Mesodermal cell (in vitro differentiated cells): Measurements from ENCODE around the gene FAM149A.

Source experiments
- H3K27ac ChIP-seq: 2 replicates; pipeline ENCODE4 v1.7.0; 2013; ENCODE audit warnings: mild to moderate bottlenecking, low read depth, low read length, moderate library complexity; ENCODE audit not compliant: severe bottlenecking
- H3K36me3 ChIP-seq: 2 replicates; pipeline ENCODE4 v1.7.1; 2013; ENCODE audit warnings: mild to moderate bottlenecking, low read length, moderate library complexity; ENCODE audit not compliant: control insufficient read depth, insufficient read depth
- H3K4me1 ChIP-seq: one replicate; pipeline ENCODE4 v1.7.1; 2013; ENCODE audit warnings: mild to moderate bottlenecking, low read length; ENCODE audit not compliant: insufficient read depth, control insufficient read depth, poor library complexity, severe bottlenecking
- H3K4me3 ChIP-seq: 2 replicates; pipeline ENCODE4 v1.7.0; 2013; ENCODE audit warnings: low read length, control low read depth, mild to moderate bottlenecking; ENCODE audit not compliant: insufficient read depth, poor library complexity, severe bottlenecking; ENCODE audit errors: extremely low read depth
- H3K9me3 ChIP-seq: 2 replicates; pipeline ENCODE4 v1.7.1; 2013; ENCODE audit warnings: mild to moderate bottlenecking, low read length, moderate library complexity; ENCODE audit not compliant: control insufficient read depth
- WGBS, 2 experiments: methylation state at CpG; one replicate each; pipeline ENCODE4 v1.1.5; 2013; ENCODE audit warnings: missing lambda C conversion rate in 2 of 2; ENCODE audit not compliant: insufficient coverage in 2 of 2; 5-methylcytosine and 5-hydroxymethylcytosine counted together

FAM149A gene

DNA sequence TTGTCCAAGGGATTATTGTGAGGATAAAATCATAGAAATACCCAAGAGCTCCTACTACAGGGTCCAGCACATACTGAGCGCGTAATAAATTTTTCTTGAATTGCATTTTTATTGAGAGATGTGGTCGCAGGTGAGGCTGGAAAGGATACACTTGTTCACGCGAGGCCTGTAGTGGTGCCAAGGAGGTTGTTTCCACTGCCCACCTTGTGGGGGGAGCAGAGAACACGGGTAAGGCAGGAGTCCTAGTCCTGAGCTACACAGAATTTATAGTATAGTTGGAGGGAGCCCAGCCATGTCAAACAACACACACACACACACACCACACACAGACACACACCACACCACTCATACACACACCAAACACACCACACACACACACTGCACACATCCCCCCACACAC lies 55.1 kb downstream of the FAM149A start:
- H3K4me3 ChIP-seq, result no peak overlapping the region
- peaks cover 6% of the 10 kb centered on the region for H3K4me1 ChIP-seq
- H3K9me3 ChIP-seq, result no peaks in the 10 kb centered on the region
- no peak overlapping the region for H3K27ac ChIP-seq
- 93% methylated on average over 3 of the region's 6 CpGs; no CpG with 5 or more reads in 1 of the 2 experiments for WGBS, 2 experiments
- H3K36me3 ChIP-seq, result no peaks in the 10 kb centered on the region

DNA sequence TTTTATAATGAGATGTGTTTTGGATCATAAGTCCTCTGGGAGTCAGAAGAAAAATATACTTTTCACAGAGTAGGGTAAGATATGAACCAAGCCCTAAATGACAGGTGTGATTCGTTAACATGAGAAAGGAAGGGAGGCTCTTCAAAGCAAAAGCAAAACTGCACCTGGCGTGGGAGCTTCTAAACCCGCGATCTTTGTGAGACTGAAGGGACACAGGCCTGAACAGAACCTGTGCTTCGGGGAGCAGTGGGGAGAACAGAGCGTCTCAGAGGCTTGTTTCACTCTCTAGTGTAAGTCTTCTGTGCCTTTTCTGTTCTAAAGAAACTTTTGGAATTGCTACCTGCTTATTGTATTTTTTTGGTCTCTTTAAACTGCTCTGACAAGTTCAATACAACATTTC lies 56.6 kb downstream of the FAM149A start:
- H3K27ac ChIP-seq, result no peak overlapping the region
- H3K9me3 ChIP-seq, result no peaks in the 10 kb centered on the region
- 79 to 87% methylated on average over 6 of the region's 6 CpGs for WGBS, 2 experiments
- H3K36me3 ChIP-seq, result no peaks in the 10 kb centered on the region
- peaks cover 6% of the 10 kb centered on the region for H3K4me1 ChIP-seq
- H3K4me3 ChIP-seq, result no peak overlapping the region

DNA sequence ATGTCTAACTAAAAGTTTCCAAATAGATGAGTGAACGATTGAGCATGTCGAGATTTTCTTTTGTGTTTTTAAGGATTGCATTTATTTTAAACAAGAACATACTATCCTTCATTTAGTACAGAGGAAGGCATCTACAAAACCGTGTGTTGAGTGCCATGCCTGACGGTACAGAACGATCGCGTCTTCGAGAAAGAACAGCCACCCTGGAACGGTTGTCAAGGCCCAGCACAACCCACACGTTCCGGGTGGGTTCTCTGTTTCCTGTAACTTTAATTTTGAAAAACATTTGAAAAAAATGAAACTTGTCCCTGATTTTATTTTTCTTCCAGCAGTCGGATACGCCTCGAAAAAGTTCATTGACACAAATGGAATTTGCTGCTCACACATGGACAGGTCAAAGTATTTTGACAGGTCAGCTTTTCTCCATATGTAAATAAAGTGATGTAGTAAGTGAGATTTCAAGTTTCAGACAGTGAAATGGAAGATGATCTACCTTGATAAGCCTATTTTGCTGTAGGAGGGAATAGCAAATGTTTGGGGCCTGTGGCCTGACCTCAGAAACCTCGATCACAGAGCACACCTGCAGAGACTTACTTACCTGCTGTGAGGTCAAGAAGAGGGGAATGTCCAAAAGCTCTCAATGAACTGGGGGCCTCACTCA lies 62.5 kb downstream of the FAM149A start:
- H3K36me3 ChIP-seq, result no peaks in the 10 kb centered on the region
- H3K27ac ChIP-seq, result no peak overlapping the region
- H3K4me1 ChIP-seq, result peaks cover 6% of the 10 kb centered on the region
- WGBS, 2 experiments, result 94 to 96% methylated on average over 11 to 12 of the region's 15 CpGs
- H3K4me3 ChIP-seq, result no peak overlapping the region
- H3K9me3 ChIP-seq, result no peaks in the 10 kb centered on the region

DNA sequence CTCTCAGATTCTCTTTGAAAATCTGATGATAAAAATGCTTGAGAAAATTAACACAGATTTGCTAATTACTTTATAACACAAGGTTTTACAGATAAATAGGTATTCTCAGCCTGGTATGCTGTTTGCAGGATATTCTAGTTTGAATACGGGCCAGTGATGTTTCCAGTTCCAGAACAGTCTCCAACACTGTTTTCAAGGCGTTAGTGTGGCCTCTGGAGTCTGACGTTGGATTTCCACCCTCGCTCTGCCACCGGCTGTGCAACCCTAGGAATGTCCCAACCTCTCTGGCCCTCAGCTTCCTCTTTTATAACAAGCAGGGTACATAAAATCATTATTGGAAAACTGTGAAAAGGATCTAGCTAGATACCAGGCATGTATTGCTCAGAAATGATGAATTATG lies 63.1 kb downstream of the FAM149A start:
- Histone ChIP-seq H3K27ac (no peak overlapping the region), H3K4me1 (peaks cover 6% of the 10 kb centered on the region), H3K9me3 (no peaks in the 10 kb centered on the region), H3K4me3 (no peak overlapping the region), H3K36me3 (no peaks in the 10 kb centered on the region)
- 70 to 93% methylated on average over 2 to 4 of the region's 5 CpGs for WGBS, 2 experiments

DNA sequence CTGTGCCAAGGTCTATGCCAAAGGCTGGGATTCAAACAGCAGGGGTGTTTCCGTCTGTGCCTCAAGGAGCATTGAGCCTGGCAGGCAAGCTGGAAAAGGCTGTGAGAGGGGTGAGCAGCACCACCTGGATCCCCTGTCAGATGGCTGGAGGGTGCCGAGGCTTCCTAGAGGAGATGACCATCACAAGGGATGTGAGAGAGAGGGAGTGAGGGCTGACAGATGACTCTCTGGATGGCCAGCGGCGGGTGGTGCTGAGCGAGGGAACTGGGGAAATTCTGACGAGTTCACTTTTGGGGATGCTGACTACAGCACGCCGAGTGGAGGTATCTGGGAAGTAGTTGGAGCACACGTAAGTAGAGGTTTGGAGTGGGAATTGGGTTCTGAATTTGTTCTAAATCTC lies 64.2 kb downstream of the FAM149A start:
- Histone ChIP-seq H3K4me3 (no peak overlapping the region), H3K36me3 (no peaks in the 10 kb centered on the region), H3K27ac (no peak overlapping the region), H3K9me3 (no peaks in the 10 kb centered on the region), H3K4me1 (peaks cover 5% of the 10 kb centered on the region)
- WGBS, 2 experiments, result 89 to 95% methylated on average over 1 to 7 of the region's 9 CpGs

DNA sequence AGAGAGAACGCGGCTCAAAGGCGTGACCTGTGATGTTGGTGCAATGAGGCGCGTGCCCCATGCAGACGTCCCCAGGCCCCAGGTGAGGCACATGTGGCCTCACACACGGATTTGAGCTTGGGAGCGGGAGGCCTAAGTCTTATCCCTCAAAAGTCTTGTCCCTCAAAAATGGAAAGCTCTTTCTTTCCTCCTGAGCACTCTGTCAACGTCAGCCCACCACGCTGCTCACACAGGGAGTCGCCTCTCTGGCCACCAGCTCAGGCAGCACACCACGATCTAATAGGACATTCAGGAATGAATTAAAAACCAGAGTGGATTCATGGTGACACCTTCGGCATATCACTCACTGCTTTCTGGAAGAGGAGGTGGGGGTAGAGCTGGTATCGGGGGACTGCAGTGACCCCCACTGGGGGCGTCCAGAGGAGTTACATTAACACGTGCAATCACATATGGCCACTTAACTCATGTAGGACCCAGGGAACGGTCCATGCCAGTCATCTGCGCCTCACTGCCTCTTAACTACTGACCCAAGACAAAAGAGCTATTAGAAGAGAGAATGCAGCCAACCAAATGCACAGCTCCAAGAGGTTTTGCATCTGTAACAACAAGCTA lies 64.9 kb downstream of the FAM149A start:
- no peaks in the 10 kb centered on the region for H3K9me3 ChIP-seq
- no peaks in the 10 kb centered on the region for H3K36me3 ChIP-seq
- 91 to 93% methylated on average over 18 of the region's 18 CpGs for WGBS, 2 experiments
- H3K27ac ChIP-seq, result no peak overlapping the region
- no peak overlapping the region for H3K4me3 ChIP-seq
- H3K4me1 ChIP-seq, result no peaks in the 10 kb centered on the region

DNA sequence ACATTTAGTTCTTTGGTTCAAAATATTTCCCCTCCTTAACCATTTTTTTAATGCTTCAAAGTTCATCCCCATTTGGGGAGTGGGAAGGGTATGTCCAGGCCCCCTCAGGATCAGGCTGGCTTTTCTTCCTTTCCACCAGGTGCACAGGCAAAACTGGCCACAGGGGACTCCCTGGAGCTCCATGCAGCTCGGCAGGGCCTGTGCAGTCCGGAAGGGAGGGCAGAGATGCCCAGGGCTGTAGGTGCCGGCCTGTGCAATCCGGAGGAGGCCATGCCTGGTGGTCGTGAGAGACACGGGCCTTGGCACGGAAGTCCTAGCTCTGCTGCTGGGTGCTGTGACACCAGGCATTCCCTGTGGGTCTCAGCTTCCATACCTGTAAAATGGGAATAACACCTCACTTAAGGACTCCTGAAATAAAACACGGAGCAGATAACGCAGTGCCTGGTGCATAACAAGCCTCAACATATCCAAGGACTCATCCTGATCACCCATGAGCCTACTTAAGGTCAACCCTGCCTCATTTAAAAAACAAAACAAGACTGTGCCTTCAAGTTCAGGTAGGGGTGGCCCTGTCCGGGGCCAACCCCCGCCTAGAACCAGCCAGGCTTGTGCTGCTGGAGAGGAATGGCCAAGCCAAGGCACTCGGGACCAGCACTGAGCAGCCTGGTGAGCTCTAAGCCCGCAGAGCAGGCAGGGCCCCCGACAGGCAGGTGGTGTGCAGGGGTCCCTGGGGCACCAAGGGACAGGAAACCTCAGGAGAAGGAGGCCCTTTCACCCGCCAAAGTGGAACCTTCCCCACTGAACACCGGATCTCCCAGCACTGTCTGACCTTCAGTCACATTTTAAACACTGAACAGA lies 65.7 kb downstream of the FAM149A start:
- WGBS, 2 experiments, result 86 to 87% methylated on average over 13 to 14 of the region's 16 CpGs
- H3K4me1 ChIP-seq, result no peaks in the 10 kb centered on the region
- H3K4me3 ChIP-seq, result no peak overlapping the region
- no peak overlapping the region for H3K27ac ChIP-seq
- H3K36me3 ChIP-seq, result no peaks in the 10 kb centered on the region
- H3K9me3 ChIP-seq, result no peaks in the 10 kb centered on the region

DNA sequence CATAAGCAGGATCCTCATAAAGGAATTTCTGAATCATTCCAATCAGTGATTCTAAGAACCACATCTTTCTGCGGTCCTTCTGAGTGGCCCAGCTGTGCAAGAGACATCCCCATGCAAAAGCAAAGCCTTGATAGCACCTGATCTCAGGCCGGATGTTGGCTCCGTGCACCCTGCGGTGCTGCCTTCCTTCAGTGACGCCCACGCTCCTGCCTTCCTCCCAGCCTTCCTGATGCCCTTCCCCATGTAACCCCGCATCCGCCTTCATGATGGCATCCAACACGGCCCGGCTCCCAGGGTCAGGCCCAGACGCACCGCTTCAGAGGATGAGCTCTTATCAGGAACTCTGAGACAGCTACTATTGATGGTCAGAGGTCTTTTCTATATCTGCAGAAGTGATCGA lies 66.5 kb downstream of the FAM149A start:
- H3K9me3 ChIP-seq, result no peaks in the 10 kb centered on the region
- no peak overlapping the region for H3K4me3 ChIP-seq
- H3K36me3 ChIP-seq, result no peaks in the 10 kb centered on the region
- H3K4me1 ChIP-seq, result no peaks in the 10 kb centered on the region
- H3K27ac ChIP-seq, result no peak overlapping the region
- WGBS, 2 experiments, result 86 to 92% methylated on average over 8 to 13 of the region's 13 CpGs

DNA sequence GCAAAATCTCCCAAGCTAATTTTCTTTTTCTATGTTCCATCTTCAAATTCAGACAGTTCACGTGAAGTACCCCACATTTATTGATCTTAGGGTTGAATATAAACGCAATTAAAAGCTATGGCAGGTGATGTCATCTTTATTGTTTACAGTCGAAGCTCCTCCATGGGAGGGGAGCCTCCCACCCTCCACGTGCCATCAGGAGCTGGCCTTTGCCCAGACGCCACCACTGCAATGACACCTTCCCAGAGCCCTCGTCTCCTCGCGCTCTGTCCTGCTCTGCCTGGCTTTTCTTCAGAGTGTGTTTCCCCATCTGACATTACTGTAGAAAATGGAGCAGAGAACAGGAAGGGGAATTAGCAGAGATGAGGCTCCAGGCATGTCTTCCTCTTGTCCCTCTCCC lies 68.0 kb downstream of the FAM149A start:
- Histone ChIP-seq H3K4me3 (no peak overlapping the region), H3K4me1 (no peaks in the 10 kb centered on the region), H3K36me3 (no peaks in the 10 kb centered on the region), H3K27ac (no peak overlapping the region), H3K9me3 (no peaks in the 10 kb centered on the region)
- WGBS, 2 experiments, result 60% methylated on average over 1 of the region's 8 CpGs; no CpG with 5 or more reads in 1 of the 2 experiments

DNA sequence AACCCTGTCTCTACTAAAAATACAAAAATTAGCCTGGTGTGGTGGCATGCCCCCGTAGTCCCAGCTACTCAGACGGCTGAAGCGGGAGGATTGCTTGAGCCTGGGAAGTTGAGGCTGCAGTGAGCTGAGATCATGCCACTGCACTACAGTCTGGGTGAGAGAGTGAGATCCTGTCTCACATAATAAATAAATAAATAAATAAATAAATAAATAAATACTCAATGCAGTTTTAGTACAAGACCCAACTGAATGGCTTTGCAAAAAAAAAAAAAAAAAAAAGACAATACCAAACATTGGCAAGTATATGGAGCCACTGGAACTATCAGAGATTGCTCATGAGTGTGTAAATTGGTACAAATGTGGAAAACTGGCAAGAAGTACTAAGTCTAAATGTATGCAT lies 83.6 kb downstream of the FAM149A start:
- no CpG with 5 or more reads among the region's 3 CpGs for WGBS, 2 experiments
- no peaks in the 10 kb centered on the region for H3K9me3 ChIP-seq
- no peaks in the 10 kb centered on the region for H3K36me3 ChIP-seq
- no peak overlapping the region for H3K4me3 ChIP-seq
- no peaks in the 10 kb centered on the region for H3K4me1 ChIP-seq
- H3K27ac ChIP-seq, result no peak overlapping the region
